GM13976 (cell line): ENCODE measurements around the gene KCNQ1.
A peak's percentile ranks its signal among the peaks of the same experiment; 100 is the strongest.

Experiments used
- DNase-seq: peaks from one replicate; pipeline ENCODE4 v3.0.0; 2012; ENCODE audit warnings: low spot score
- in situ Hi-C: fragments of 300-500 bp; cut with MboI; formaldehyde crosslinking; loops from one replicate; pipeline ENCODE4 v1.12.0; 2022; ENCODE audit warnings: low sequenced_read_pairs, mixed read lengths, inconsistent platforms; ENCODE audit not compliant: unreplicated experiment
- TF ChIP-seq, protein P1 (sequence below): IDR thresholded peaks from 2 replicates; pipeline ENCODE4 v1.5.1; 2012; ENCODE audit warnings: borderline replicate concordance, mild to moderate bottlenecking; ENCODE audit not compliant: insufficient read depth; ENCODE audit errors: extremely low read depth, missing control alignments, control extremely low read depth

KCNQ1 gene

DNA sequence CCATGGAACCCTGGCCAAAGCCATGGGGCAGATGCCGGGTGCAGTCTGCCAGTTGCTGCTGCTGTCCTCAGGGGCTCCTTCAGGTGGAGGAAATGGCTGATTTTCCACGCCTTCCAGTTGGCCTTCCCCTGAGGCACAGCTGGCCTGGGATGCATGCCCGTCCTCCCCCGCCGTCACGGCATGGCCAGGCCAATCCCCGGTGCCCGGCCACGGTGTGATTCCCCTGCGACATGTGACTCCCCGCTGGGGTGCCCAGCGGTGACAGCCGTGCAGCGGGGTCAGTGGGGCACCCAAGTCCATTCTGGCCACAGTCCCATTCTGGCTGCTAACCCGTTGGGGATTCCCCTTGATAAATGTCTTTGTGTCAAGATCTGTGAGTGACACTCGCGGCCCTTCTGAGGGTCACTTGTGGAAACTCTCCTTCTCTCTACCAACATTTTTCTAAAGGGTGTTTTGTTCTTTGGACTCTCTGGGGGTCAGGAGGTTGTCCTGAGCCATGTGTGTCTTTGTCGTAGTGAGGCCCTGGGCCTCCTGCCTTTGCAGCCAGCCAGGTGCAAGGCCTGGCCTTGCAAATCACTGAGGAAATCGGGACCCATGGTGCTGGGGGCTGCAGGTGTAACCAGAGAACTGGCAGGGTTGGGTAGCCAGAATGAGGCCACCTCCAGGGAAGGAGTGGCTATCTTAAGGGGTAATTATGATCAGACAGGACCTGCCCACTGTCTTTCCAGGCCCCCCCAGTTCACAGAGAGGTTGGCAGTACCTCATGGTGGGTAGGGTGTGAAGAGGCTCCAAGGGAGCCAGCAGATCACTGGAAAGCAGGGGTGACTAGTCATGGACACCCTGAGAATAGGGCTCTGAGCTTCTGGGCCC is 217.9 kb downstream of the KCNQ1 start:
- TF ChIP-seq, protein P1, sequence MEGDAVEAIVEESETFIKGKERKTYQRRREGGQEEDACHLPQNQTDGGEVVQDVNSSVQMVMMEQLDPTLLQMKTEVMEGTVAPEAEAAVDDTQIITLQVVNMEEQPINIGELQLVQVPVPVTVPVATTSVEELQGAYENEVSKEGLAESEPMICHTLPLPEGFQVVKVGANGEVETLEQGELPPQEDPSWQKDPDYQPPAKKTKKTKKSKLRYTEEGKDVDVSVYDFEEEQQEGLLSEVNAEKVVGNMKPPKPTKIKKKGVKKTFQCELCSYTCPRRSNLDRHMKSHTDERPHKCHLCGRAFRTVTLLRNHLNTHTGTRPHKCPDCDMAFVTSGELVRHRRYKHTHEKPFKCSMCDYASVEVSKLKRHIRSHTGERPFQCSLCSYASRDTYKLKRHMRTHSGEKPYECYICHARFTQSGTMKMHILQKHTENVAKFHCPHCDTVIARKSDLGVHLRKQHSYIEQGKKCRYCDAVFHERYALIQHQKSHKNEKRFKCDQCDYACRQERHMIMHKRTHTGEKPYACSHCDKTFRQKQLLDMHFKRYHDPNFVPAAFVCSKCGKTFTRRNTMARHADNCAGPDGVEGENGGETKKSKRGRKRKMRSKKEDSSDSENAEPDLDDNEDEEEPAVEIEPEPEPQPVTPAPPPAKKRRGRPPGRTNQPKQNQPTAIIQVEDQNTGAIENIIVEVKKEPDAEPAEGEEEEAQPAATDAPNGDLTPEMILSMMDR, result no peak
- in situ Hi-C loops, result no loop called here
- peak; percentile 15 for DNase-seq

DNA sequence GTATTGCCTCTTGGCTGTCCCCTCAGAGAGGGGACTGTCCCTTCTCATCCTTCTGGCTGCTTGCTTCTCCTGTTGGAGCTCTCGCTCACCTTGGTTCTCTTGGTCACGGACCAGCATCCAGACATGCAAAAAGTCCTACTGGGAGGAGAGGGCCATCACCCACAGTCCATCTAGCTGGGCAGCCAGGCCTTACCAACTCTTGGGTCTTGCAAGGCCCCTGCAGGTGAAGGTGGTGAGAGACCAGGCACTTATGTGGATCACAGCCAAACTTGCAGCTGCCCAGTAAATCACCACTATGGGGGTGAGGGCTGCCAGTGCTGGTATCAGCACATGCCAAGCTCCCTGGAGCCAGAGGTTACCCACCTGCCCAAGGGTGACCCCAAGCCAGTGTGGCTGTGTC is 218.7 kb downstream of the KCNQ1 start:
- peak; percentile 18 for DNase-seq
- TF ChIP-seq, protein P1, result no peak
- in situ Hi-C loops, result no loop called here

DNA sequence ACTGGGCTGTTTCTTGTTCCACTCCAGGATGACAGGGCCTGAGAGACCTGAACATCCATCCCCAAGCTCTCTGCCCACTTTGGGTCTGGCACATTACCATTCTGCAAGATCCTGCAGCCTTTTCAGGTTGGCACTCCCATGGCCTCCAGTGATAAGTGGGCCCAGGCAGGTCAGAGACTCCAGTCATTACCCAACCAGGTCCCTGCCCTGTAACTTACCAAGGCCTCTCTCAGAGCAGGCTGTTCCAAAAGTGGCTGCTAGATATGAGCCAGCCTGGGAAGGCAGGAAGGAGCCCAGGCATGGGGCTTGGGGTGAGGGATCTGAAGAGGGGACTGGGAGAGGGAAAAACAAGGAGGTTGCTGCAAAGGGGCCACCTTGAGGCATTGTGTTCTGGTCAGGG is 219.1 kb downstream of the KCNQ1 start:
- TF ChIP-seq, protein P1, result no peak
- DNase-seq, result peak; percentile 15

DNA sequence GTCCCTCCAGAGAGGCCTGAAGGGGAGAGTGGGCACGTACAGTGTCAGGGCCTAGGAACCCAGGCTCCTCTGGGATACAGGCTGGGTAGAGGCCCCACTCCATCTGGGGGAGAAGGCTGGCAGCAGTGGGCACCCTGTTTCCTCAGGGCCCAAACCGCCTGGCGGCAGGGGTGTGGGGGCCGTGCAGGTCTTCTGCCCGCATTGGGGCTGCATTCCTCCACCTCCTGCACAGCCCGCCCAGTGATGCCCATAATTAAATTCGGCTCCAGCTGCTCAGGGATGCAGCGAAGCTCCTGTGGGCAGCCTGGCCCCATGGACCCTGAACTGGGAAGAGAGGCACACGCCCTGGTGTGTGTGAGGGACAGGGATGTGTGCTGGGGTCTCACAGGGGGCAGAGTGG is 219.6 kb downstream of the KCNQ1 start:
- peak; percentile 16 for DNase-seq
- TF ChIP-seq, protein P1, result no peak
- in situ Hi-C loops, result no loop called here

More for the DNA sequence above, 219.1 kb downstream of the KCNQ1 start:
- in situ Hi-C loops, result no loop called here

DNA sequence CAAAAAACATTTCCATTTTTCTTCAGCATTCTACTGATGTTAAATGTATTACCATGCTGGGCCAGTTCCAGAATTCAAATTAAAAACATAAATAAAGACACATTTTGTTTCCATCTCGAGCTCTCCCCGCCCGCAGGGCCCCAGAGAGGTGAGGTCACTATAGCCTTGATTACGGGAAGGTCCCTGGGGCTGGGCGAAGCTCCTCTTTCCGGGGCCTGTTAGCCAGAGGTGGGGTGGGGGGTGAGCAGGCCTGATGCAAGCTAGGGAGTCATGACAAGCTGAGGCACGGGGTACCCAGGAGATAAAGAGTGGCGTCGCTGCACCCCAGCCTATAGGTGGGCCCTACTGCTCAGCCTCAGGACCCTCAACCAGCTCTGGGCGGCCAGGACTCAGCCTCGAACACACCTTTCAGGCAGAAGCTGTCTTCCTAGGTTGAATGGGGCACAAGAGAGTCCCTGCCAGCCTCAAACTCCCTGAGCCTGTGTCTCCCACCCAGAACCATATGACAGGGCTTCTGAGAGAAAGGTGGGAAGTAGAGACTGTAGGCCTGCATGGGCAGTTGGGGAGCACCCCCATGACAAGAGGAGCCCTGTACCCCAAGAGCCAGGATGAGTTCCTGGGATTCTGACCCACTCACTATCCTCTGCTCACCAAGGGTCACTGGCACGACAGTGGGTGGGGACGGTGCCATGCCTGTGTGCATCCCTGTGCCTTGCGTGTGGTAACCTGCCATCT is 220.2 kb downstream of the KCNQ1 start:
- TF ChIP-seq, protein P1, result no peak

DNA sequence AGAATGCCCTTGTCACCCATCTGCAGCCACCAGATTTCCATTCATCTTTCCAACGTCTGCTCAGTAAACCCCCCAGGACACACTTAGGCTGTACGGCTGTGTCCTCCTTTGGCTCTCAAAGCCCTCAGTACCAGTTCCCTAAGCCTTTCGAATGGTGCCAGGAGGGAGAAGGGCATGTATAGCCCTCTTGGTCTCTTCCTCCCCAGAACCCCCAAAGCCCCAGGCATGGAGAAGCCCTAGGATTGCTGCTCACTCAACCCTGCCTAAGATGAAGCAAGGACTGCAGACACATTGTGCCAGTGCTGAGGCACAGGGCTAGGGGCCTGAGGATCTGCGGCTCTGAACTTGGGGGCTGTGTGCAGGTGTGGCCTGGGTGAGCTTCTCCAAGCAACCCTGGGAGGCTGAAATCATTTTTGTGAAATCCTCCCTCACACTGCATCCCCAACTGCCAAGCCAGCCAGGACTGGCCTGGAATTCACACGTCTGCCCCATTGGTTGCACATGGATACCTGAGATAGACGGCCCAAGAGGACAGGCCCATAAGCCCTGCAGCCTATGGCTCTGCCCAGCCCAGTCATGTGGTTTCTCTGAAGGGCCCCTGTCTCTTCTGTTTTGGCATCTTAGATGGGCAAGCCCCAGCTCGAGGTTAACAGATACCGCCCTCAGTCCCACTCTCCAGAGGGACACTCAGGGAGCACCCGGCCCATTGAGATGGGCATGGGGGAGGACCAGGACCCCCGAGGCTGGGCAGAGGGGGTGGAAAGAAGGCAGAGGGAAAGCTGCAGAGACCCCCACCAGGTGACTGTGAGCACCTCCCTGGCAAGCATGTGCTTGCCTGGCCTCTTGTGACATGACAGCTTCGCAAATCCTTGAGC is 221.0 kb downstream of the KCNQ1 start:
- in situ Hi-C loops, result no loop called here
- DNase-seq, result peak; percentile 14
- TF ChIP-seq, protein P1, result no peak

More for the DNA sequence above, 220.2 kb downstream of the KCNQ1 start:
- peak; percentile 26 for DNase-seq
- in situ Hi-C loops, result no loop called here
